ENCODE measurements around the gene FBLL1. TPM values are rescaled to one million over a fixed set of nuclear protein-coding genes. Genes with fewer than 3 reads are reported as not detected.
A peak's percentile ranks its signal among the peaks of the same experiment; 100 is the strongest.

The FBLL1 gene
- total and polyA plus RNA-seq, 2 of the 8 experiments (the other 6 are each of a cell fraction or from before 2014, with no cell fraction given) = 8.3 to 30.9 TPM

- Histone ChIP-seq H2BK12ac (ENCODE audit: low read depth, low read length) (no peak overlapping the region), H3K18ac (ENCODE audit: extremely low read depth, low read length) (no peak overlapping the region), H3K4ac (replicated peaks; ENCODE audit: insufficient read length, low read depth, low read length) (no peak overlapping the region), H3K27me3 (replicated peaks in 1 of 4; ENCODE audit: control insufficient read depth in 3 of 4, extremely low read depth in 1 of 4, insufficient read depth in 3 of 4, low read length in 3 of 4) (peaks cover 4 to 12% (median 11%) of the 10 kb centered on the region in 4 experiments), H4K5ac (ENCODE audit: insufficient read length, low read depth, low read length) (no peak overlapping the region), H3K4me1 (replicated peaks in 1 of 4; ENCODE audit: control insufficient read depth in 3 of 4, insufficient read depth in 4 of 4, low read length in 3 of 4) (peaks cover 0 to 11% (median 10%) of the 10 kb centered on the region in 4 experiments; a peak in 6 of 7 replicates), H4K91ac (replicated peaks; ENCODE audit: insufficient read length, low read length) (no peak overlapping the region), H3K4me2 (ENCODE audit: insufficient read depth in 1 of 2, low read depth in 2 of 2, low read length in 2 of 2) (no peak overlapping the region), H3K79me2 (ENCODE audit: control insufficient read depth in 1 of 2, insufficient read depth in 2 of 2, low read length in 2 of 2) (no peaks in the 10 kb centered on the region), H2AFZ (ENCODE audit: low read length) (no peak overlapping the region), H3K4me3 (ENCODE audit: extremely low read depth in 1 of 4, insufficient read depth in 2 of 4, low read depth in 3 of 4, low read length in 4 of 4) (no peak overlapping the region), H3K9ac (replicated peaks in 1 of 4; ENCODE audit: extremely low read depth in 1 of 4, low read depth in 3 of 4, low read length in 3 of 4) (no peak overlapping the region), H3K14ac (ENCODE audit: insufficient read length) (no peak overlapping the region), H3K56ac (replicated peaks; ENCODE audit: insufficient read length, low read depth, low read length) (no peak overlapping the region), H4K8ac (ENCODE audit: extremely low read depth, insufficient read depth, low read length) (no peak overlapping the region), H3K79me1 (ENCODE audit: low read depth, low read length) (no peaks in the 10 kb centered on the region), H2AK5ac (ENCODE audit: low read depth, low read length) (no peak overlapping the region), H2BK20ac (ENCODE audit: low read length) (no peak overlapping the region), H4K20me1 (replicated peaks in 1 of 2; ENCODE audit: control insufficient read depth in 1 of 2, insufficient read depth in 2 of 2, low read length in 2 of 2) (peaks cover 0 to 3% of the 10 kb centered on the region in 2 experiments), H3K23ac (ENCODE audit: insufficient read length) (no peak overlapping the region), H3K23me2 (ENCODE audit: low read depth, low read length) (peaks cover 7% of the 10 kb centered on the region), H2BK120ac (replicated peaks; ENCODE audit: low read depth, low read length) (no peak overlapping the region), H3K9me3 (ENCODE audit: insufficient read depth in 2 of 2, low read depth in 1 of 2, low read length in 1 of 2) (peaks cover 0 to 5% of the 10 kb centered on the region in 2 experiments; a peak in 1 of 4 replicates), H3K27ac (ENCODE audit: low read depth, low read length) (no peak overlapping the region), H2BK15ac (ENCODE audit: low read length) (no peak overlapping the region), H2BK5ac (ENCODE audit: low read depth, low read length) (no peak overlapping the region), H3K36me3 (ENCODE audit: control insufficient read depth in 2 of 4, insufficient read depth in 4 of 4, low read length in 3 of 4) (peaks cover 0 to 3% (median 0%) of the 10 kb centered on the region in 4 experiments; a peak in 1 of 8 replicates)
- TF ChIP-seq, protein P1, sequence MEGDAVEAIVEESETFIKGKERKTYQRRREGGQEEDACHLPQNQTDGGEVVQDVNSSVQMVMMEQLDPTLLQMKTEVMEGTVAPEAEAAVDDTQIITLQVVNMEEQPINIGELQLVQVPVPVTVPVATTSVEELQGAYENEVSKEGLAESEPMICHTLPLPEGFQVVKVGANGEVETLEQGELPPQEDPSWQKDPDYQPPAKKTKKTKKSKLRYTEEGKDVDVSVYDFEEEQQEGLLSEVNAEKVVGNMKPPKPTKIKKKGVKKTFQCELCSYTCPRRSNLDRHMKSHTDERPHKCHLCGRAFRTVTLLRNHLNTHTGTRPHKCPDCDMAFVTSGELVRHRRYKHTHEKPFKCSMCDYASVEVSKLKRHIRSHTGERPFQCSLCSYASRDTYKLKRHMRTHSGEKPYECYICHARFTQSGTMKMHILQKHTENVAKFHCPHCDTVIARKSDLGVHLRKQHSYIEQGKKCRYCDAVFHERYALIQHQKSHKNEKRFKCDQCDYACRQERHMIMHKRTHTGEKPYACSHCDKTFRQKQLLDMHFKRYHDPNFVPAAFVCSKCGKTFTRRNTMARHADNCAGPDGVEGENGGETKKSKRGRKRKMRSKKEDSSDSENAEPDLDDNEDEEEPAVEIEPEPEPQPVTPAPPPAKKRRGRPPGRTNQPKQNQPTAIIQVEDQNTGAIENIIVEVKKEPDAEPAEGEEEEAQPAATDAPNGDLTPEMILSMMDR (IDR thresholded peaks at IDR 0.05; ENCODE audit: control extremely low read depth in 1 of 3, insufficient read depth in 1 of 3, low read depth in 1 of 3, low read length in 3 of 3) = no peak
- no peak for TF ChIP-seq POLR2A (IDR thresholded peaks at IDR 0.05; ENCODE audit: control extremely low read depth in 1 of 2, low read depth in 2 of 2, low read length in 2 of 2)
- CTCF ChIA-PET (ENCODE audit: partially characterized antibody) = interaction anchor here (1.4 kb wide), 1 partner anchor 262 kb away, joined by 4 read pairs; no protein-coding TSS in a partner anchor
- FAIRE-seq (peak; percentile 66), DNase-seq (ENCODE audit: low read depth in 1 of 2, low spot score in 2 of 2) (no peak)
- POLR2A ChIA-PET (ENCODE audit: partially characterized antibody) = interaction anchor here (0.7 to 3.5 kb wide), 5 partner anchors 12 to 126 kb away, joined by 4 to 19 read pairs (median 5); no protein-coding TSS in a partner anchor
- 58% methylated on average over 6 of the region's 6 CpGs; no CpG with 5 or more reads in 1 of the 2 experiments for WGBS, 2 experiments (ENCODE audit: extremely low coverage in 1 of 2, insufficient coverage in 1 of 2, insufficient read length in 1 of 2, insufficient replicate concordance in 2 of 2, low coverage in 1 of 2, low lambda C conversion rate in 2 of 2, missing lambda C conversion rate in 1 of 2)
These were observed 3.1 kb downstream of the FBLL1 start for GRCh38 chr5:168531987-168532864.
